ENCODE results near the gene CNTN4.

CNTN4 gene

DNA sequence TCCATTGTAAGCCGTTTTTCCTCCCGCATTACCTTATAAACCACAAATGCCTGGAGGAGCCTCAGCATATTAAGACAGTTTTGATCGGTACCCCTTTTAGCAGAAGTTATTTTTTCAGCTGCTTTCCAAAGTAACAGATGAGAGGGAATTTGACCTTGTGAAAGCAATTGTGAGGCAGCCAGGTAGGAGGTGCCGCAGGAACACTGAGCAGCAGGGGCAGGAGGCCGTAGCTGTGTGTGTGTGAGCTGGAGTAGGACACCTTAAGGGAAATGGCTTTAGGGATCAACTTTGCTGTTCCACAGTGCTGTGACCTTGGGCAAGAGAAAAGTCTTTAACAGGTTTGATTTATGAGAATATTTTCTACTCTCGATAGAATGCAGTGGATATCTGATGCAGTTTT lies 529.5 kb downstream of the CNTN4 start:
- no peaks in the 10 kb centered on the region for H3K27me3 ChIP-seq (replicated peaks; ENCODE audit: control insufficient read depth, insufficient read depth, low read length)
- DNase-seq (ENCODE audit: extremely low read depth, insufficient read length), result no peak
- TF ChIP-seq, protein P1, sequence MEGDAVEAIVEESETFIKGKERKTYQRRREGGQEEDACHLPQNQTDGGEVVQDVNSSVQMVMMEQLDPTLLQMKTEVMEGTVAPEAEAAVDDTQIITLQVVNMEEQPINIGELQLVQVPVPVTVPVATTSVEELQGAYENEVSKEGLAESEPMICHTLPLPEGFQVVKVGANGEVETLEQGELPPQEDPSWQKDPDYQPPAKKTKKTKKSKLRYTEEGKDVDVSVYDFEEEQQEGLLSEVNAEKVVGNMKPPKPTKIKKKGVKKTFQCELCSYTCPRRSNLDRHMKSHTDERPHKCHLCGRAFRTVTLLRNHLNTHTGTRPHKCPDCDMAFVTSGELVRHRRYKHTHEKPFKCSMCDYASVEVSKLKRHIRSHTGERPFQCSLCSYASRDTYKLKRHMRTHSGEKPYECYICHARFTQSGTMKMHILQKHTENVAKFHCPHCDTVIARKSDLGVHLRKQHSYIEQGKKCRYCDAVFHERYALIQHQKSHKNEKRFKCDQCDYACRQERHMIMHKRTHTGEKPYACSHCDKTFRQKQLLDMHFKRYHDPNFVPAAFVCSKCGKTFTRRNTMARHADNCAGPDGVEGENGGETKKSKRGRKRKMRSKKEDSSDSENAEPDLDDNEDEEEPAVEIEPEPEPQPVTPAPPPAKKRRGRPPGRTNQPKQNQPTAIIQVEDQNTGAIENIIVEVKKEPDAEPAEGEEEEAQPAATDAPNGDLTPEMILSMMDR (IDR thresholded peaks at IDR 0.05; ENCODE audit: insufficient read depth, low read length, poor library complexity, severe bottlenecking), result no peak
- no peak overlapping the region for H3K4me3 ChIP-seq (replicated peaks; ENCODE audit: low read depth, low read length)
- no peaks in the 10 kb centered on the region for H3K36me3 ChIP-seq (ENCODE audit: control insufficient read depth, insufficient read depth, low read length)

DNA sequence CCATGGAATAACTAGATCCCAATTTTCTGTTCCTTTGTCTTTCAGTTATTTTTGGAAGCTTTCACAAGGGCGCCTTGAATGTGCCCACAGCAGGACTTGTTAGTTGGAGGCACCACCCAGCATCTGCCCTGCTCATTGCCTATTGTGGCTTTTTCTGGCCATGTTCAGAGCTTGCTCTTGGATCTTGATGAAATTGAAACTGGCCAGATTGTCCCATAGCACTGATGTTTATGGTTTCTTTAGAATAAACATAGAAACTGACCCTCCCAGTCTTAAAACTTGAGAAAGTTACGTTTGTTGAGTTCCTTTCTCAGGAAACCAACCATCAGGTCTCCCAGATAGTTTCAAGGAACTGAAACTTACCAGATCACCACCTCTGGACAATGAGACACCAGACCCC lies 536.8 kb downstream of the CNTN4 start:
- TF ChIP-seq, protein P1 (IDR thresholded peaks at IDR 0.05; ENCODE audit: insufficient read depth, low read length, poor library complexity, severe bottlenecking), result no peak
- Histone ChIP-seq H3K4me3 (replicated peaks; ENCODE audit: low read depth, low read length) (no peak overlapping the region), H3K27me3 (replicated peaks; ENCODE audit: control insufficient read depth, insufficient read depth, low read length) (no peaks in the 10 kb centered on the region), H3K36me3 (ENCODE audit: control insufficient read depth, insufficient read depth, low read length) (no peaks in the 10 kb centered on the region)
- DNase-seq (ENCODE audit: extremely low read depth, insufficient read length), result no peak

DNA sequence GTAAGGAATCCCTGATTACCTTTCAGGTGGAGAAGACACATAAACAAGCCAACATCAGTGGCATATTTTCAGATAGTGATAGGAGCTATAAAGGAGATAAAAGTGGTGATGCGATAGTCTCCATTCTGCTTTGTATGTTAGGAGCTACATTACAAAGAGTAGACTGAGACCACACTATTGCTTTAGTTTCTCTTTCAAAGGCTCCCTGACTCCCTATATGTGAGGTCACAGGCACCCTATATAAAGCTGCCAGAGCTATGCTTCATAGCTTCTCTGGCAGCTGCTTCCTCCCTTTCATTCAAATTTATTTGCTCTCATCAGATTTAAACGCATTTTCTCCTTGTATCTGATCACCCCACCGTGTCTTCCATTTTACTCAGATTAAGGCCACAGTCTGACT lies 544.9 kb downstream of the CNTN4 start:
- DNase-seq (ENCODE audit: extremely low read depth, insufficient read length), result no peak
- Histone ChIP-seq H3K36me3 (ENCODE audit: control insufficient read depth, insufficient read depth, low read length) (no peaks in the 10 kb centered on the region), H3K4me3 (replicated peaks; ENCODE audit: low read depth, low read length) (no peak overlapping the region), H3K27me3 (replicated peaks; ENCODE audit: control insufficient read depth, insufficient read depth, low read length) (no peaks in the 10 kb centered on the region)
- TF ChIP-seq, protein P1 (IDR thresholded peaks at IDR 0.05; ENCODE audit: insufficient read depth, low read length, poor library complexity, severe bottlenecking), result no peak

DNA sequence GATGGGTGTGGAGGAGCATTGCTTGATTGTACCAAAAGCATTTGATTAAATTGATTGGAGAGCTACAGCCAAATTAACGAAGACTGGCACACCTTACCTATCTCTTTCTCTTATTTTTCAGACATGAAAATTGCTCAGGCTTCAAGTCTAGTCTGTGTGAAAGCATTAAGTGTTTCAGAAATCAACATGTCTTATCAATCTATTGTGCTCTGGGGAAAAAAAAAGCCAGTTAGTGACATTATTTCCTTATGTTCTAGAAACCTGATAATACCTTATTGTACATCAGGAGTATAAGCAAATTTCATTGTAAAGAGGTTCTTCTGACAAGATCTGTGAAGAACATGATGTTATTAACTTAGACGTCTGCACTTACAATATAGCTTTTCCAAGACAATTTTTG lies 546.3 kb downstream of the CNTN4 start:
- TF ChIP-seq, protein P1 (IDR thresholded peaks at IDR 0.05; ENCODE audit: insufficient read depth, low read length, poor library complexity, severe bottlenecking), result no peak
- no peaks in the 10 kb centered on the region for H3K27me3 ChIP-seq (replicated peaks; ENCODE audit: control insufficient read depth, insufficient read depth, low read length)
- H3K36me3 ChIP-seq (ENCODE audit: control insufficient read depth, insufficient read depth, low read length), result no peaks in the 10 kb centered on the region
- no peak overlapping the region for H3K4me3 ChIP-seq (replicated peaks; ENCODE audit: low read depth, low read length)
- DNase-seq (ENCODE audit: extremely low read depth, insufficient read length), result no peak

- Histone ChIP-seq H3K4me3 (replicated peaks; ENCODE audit: low read depth, low read length) (no peak overlapping the region), H3K27me3 (replicated peaks; ENCODE audit: control insufficient read depth, insufficient read depth, low read length) (no peaks in the 10 kb centered on the region), H3K36me3 (ENCODE audit: control insufficient read depth, insufficient read depth, low read length) (no peaks in the 10 kb centered on the region)
- DNase-seq (ENCODE audit: extremely low read depth, insufficient read length), result no peak
- TF ChIP-seq, protein P1 (IDR thresholded peaks at IDR 0.05; ENCODE audit: insufficient read depth, low read length, poor library complexity, severe bottlenecking), result no peak
These were observed 552.1 kb downstream of the CNTN4 start for GRCh38 chr3:2650746-2651145.

GRCh38 chr3:2652386-2652785 lies 553.7 kb downstream of the CNTN4 start:
- Histone ChIP-seq H3K36me3 (ENCODE audit: control insufficient read depth, insufficient read depth, low read length) (no peaks in the 10 kb centered on the region), H3K27me3 (replicated peaks; ENCODE audit: control insufficient read depth, insufficient read depth, low read length) (no peaks in the 10 kb centered on the region), H3K4me3 (replicated peaks; ENCODE audit: low read depth, low read length) (no peak overlapping the region)
- TF ChIP-seq, protein P1 (IDR thresholded peaks at IDR 0.05; ENCODE audit: insufficient read depth, low read length, poor library complexity, severe bottlenecking), result no peak
- DNase-seq (ENCODE audit: extremely low read depth, insufficient read length), result no peak

Measured in GM06990 (cell line).